GM10266 (cell line): ENCODE data around the gene NFKBIE.
"Not testable (repeated sequence)": the region's sequence is repeated elsewhere in the genome, so short reads cannot be mapped to it uniquely, and the experiment has no call there.

ENCODE experiments used
- DNase-seq: peaks from one replicate; pipeline ENCODE4 v3.0.0; 2012; ENCODE audit errors: extremely low spot score
- TF ChIP-seq, protein P1 (sequence below): IDR thresholded peaks from 2 replicates; pipeline ENCODE4 v1.5.1; 2012; ENCODE audit warnings: mild to moderate bottlenecking, low read depth; ENCODE audit not compliant: control insufficient read depth, insufficient read depth; ENCODE audit errors: missing control alignments

The NFKBIE gene, protein sequence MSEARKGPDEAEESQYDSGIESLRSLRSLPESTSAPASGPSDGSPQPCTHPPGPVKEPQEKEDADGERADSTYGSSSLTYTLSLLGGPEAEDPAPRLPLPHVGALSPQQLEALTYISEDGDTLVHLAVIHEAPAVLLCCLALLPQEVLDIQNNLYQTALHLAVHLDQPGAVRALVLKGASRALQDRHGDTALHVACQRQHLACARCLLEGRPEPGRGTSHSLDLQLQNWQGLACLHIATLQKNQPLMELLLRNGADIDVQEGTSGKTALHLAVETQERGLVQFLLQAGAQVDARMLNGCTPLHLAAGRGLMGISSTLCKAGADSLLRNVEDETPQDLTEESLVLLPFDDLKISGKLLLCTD

DNA sequence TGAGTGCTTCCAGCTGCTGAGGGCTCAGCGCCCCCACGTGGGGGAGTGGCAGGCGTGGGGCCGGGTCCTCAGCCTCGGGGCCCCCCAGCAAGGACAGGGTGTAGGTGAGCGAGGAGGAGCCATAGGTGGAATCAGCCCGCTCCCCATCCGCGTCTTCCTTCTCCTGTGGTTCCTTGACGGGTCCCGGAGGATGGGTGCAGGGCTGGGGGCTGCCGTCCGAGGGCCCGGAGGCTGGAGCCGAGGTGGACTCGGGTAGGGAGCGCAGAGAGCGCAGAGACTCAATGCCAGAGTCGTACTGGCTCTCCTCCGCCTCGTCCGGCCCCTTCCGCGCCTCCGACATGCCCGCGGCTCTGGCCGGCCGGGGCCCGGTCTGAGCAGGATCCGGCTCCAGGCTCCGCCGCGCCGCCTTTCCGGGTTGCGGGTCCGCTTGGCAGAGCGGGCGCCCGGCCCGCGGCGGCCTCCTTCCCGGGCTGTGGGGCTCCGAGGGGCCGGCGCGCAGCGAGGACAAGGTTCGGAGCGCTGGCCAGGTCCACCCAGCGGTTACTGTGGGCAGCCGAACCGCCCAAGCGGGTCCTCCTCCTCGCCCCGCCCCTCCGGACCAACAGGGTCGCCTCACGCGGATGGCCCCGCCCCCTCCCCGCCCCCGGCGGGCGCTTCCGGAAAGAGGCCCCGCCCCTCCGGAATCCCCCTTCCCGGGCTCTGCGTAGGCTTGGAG, at the start of gene NFKBIE:
NFKBIE (minus strand) TSS at position 545 of the 715 bp plus-strand sequence; CDS start at position 340, 205 bp downstream.
- TF ChIP-seq, protein P1, sequence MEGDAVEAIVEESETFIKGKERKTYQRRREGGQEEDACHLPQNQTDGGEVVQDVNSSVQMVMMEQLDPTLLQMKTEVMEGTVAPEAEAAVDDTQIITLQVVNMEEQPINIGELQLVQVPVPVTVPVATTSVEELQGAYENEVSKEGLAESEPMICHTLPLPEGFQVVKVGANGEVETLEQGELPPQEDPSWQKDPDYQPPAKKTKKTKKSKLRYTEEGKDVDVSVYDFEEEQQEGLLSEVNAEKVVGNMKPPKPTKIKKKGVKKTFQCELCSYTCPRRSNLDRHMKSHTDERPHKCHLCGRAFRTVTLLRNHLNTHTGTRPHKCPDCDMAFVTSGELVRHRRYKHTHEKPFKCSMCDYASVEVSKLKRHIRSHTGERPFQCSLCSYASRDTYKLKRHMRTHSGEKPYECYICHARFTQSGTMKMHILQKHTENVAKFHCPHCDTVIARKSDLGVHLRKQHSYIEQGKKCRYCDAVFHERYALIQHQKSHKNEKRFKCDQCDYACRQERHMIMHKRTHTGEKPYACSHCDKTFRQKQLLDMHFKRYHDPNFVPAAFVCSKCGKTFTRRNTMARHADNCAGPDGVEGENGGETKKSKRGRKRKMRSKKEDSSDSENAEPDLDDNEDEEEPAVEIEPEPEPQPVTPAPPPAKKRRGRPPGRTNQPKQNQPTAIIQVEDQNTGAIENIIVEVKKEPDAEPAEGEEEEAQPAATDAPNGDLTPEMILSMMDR, result peak; percentile 71
- peak; percentile 98 for DNase-seq

DNA sequence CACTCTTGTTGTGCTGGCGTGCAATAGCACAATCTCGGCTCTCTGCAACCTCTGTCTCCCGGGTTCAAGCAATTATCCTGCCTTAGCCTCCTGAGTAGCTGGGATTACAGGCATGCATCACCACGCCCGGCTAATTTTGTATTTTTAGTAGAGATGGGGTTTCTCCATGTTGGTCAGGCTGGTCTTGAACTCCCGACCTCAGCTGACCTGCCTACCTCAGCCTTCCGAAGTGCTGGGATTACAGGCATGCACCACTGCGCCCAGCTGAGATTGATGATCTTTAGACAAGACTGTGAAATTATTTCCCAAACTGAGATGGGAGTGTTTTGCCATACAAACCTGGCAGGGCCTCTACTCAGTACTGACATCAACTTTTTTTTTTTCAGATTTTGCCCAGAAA, 49.3 kb upstream of the NFKBIE start:
- DNase-seq, result not testable (repeated sequence)

DNA sequence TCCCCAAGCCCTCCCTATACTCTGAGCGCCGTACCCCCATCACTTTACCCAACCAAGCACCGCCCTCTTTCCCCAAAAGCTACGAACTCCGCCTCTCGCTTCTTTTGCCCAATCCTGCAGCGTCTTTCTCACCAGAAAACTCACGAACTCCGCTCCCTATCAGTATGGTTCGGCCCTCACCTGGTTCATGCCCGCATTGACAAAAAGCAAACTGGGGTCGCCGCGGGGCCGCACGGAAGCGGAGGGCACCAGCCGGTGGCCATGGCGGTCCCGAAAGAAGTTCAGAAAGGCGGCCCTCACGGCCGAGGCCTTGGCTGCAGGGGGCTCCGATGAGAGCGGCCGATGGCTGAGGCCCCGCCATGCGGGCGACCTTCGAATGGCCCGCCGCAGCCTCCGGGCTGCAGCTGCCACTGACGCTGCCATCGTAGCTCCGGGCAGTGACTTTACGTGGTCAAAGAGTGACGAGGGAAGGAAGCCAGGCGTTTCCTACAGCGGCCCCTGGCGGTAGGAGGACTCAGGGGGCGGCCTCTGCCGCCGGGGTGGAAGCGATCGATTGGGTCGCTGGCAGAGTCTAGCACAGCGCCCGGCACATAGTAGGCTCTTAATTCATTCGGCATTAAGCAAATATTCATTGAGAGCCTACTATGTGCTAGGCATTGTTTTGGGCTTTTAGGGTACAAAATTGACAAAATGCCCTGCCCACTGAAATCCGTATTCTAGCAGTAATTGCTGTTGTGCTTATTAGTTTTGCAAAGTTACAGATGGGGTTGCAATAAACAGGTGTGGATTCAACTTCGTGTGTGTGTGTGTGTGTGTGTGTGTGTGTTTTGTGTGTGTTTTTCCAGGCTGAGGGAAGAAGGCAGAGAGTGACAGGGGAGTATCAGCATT, 47.8 kb upstream of the NFKBIE start, which contains the start of gene AARS2:
AARS2 (minus strand) TSS at position 447 of the 888 bp plus-strand sequence; CDS start at position 423, 24 bp downstream.
- DNase-seq, result peak; percentile 88
- TF ChIP-seq, protein P1, result peak; percentile 98

DNA sequence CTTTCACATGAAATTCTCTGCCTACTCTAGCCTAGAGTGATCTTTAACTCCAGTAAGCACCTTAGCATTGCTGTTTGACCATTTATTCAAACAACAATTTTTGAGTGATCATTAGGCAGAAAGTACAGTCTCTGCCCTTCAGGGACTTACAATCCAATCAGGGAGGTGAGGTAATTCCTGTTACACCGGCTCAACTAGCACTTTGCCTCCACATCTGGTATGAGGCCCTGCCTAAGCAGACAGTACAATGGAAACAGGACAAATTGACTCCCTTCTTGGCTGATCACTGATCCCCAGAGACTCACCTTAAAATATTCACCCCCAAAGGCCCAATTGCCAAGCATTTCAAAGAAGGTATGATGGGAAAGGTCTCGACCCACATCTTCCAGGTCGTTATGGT, 46.4 kb upstream of the NFKBIE start:
- TF ChIP-seq, protein P1, result no peak
- DNase-seq, result no peak

DNA sequence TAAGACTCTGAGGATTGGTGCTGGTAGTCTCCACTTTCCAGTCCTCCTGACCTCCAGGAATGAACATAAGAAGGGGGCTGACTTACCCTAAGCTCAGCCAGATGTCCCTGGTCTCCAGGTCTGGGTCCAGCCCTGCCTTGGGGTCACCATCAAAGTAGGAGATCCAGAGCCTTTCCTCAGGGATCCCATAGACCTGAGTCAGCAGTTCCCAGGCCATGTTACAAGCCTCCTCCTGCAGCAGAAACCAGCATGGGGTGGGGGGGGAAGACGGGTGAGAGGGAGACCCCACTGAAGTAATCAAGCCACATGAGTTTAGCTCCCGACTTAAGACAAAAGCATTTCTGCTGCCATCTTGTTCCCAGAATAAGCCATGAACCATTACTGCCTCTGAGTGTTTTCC, 46.0 kb upstream of the NFKBIE start:
- DNase-seq, result no peak
- TF ChIP-seq, protein P1, result no peak

DNA sequence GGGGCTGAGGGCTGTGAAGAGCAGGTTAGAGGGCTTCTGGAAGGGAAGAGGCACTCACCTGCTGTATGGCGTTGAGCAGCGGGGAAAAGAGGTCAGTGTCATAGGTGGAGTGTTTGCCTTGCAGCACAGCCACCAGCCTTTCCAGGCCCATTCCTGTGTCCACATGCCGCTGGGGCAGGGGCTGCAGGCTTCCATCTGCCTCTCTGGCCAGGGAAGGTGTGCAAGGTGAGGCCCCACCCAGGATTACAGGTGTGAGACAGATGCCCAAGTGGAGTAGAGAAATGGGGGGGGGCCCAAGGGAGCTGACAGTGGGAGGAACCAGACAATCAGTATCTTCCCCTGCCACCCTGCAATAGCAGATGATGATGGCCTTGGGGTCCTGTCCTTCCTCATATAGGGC, 44.9 kb upstream of the NFKBIE start:
- TF ChIP-seq, protein P1, result no peak
- no peak for DNase-seq

DNA sequence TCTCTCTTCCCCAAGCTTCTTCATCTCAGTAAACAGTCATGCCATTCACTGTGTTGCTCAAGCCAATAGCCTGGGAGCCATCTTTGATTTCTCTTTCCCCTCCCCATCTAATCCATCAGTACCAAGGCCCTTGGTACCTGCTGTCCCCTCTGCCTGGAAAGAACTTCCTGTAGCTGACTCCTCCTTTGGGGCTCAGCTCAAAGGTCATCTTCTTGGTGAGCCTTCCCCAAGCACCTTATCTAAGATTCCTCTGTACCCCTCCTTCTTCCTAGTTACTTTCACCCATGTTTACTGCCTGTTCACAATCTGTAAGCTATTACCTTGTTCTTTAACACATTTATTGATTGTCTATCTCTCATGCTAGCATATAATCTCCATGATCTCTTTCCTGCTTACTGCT, 44.3 kb upstream of the NFKBIE start:
- TF ChIP-seq, protein P1, result no peak
- no peak for DNase-seq
